Measurements from ENCODE around the gene NEDD4L. TPM values are rescaled to one million over a fixed set of nuclear protein-coding genes. Genes with fewer than 3 reads are reported as not detected.

NEDD4L gene
- total RNA-seq, 1 donor from 2014 or later: 152 TPM

DNA sequence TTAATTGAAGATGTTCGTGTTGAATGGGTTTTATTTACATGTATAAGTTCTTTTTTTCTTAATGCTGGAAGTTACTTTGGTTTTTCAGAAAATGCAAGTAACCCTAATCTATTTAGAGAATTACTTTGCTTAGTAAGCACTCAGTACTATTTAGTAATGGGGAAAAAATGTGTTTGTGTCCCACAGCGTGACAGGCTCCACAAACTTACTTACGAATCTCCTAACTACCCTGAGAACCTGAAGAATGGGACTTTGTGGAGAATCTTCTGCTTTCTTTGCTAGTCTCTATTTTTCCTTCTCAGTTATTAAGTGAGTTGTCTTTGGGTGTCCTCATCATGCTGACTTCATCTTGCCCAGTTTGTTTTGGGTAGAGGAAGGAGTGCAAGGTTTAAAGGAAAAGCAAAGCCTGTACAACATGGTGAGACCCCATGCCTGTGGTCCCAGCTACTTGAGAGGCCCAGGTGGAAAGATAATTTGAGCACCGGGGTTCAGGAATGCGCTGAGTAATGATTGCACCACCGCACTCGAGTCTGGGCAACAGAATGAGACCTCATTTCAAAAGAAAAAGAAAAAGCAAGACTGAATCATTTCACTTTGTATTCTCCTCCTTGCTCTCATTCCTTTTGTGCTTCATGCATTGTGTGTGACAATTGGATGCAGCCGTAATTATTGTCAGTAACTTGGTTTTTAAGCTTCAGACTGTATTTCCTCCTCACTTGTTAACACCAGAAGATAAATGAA lies 10.2 kb downstream of the NEDD4L start:
- no peak for DNase-seq

- DNase-seq: no peak
Observed at GRCh38 chr18:58055890-58056558, 12.0 kb downstream of the NEDD4L start.

- no peak for DNase-seq
Observed at GRCh38 chr18:58056852-58057251, 12.8 kb downstream of the NEDD4L start.

DNA sequence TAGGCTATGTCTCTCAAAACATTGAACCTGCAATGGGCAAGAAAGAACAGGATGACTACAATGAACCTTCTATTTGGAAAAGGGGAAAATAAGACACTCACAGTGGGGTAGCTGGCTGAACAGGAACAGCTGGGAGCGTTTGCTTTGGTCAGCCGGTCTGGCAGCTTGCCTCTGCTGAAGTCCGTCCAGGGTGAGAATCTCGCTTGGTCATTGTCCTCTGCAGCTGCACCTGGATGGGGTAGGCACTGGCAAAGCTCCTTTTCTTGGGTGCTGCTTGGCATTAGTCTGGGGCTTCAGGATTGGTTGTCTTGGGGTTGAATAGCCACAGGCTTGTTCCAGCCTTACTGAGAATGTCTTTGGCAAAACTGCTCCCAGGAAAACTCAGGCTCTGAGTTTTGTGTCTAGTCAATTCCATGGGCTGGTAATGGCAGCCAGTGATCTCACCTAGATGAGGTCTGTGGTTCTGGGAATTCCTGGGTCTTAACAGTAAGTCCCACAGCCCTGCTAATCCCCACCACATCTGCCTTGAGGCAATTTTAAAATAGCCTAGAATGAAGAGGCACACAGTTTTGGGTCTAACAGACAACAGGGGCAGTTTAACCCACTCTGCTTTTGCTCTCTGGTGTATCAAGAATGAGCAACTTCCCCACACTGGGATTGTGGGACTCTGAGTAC lies 13.4 kb downstream of the NEDD4L start:
- no peak for DNase-seq

GRCh38 chr18:58058720-58059119 lies 14.7 kb downstream of the NEDD4L start:
- DNase-seq: no peak

DNA sequence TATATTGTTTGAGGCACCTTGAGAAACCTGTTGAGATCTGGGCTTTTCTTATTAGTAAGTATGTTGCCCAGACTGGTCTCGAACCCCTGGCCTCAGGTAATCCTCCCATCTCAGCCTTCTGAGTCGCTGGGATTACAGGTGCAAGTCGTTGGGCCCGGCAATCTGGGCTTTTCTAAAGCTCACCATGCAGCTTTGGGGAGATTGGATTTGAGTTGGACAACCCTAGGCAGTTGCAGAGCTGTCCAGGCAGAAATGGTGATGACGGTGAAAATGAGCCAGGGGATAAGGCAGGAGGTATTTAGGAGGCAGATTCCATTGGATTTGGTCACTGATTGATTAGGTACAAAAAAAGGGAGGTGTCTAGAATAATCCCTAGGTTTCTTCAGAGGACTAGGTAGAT lies 16.2 kb downstream of the NEDD4L start:
- DNase-seq: no peak

- no peak for DNase-seq
Observed at GRCh38 chr18:58061349-58061748, 17.3 kb downstream of the NEDD4L start.

DNA sequence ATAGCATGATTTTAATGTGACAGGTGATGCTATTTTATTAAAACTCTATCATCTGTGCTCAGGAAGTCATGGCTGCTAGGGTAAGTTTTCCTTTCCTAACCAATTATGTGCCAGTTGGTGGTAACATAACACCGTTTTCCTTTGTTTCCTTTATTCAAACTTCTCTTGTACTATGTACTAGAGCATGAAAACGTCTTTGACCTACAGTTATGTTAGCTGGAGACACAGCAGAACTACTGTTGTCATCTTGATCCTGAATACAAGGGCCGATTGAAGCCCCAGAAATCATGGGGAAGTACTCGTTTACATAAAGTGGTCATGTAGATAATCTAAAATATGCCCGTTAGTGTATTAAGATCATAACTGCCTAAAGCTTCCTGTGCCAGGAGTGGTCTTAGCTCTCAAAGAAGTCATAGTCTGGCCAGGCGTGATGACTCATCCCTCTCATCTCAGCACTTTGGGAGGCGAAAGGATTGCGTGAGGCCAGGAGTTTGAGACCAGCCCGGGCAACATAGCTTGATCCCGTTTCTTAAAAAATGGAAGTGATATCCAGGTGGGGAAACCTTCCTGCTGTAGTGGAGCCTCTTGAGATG lies 20.5 kb downstream of the NEDD4L start:
- no peak for DNase-seq

GRCh38 chr18:58065956-58066355 lies 21.9 kb downstream of the NEDD4L start:
- no peak for DNase-seq

- no peak for DNase-seq
Observed at GRCh38 chr18:58067601-58068000, 23.6 kb downstream of the NEDD4L start.

- DNase-seq: no peak
Observed at GRCh38 chr18:58069099-58069498, 25.1 kb downstream of the NEDD4L start.

GRCh38 chr18:58069721-58070292 lies 25.8 kb downstream of the NEDD4L start:
- no peak for DNase-seq

DNA sequence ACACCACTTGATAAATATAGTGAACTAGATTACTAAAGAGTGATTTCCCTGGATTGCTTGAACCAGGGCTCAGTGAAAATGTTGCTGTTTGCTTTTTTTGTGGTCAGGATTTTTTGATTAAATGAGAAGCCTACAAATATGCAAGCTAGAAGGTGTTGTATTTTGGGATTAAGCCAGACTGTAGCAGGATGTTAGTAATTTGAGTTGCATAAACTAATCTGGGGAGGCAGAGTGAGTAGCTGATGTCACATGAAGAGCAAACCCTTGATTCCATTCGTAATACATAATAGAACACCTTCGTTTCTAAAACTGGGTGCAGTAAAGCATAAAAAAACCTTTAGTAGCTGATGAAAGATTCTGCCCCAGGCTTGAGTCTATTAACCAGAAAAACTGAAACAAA lies 32.0 kb downstream of the NEDD4L start:
- DNase-seq: no peak

DNA sequence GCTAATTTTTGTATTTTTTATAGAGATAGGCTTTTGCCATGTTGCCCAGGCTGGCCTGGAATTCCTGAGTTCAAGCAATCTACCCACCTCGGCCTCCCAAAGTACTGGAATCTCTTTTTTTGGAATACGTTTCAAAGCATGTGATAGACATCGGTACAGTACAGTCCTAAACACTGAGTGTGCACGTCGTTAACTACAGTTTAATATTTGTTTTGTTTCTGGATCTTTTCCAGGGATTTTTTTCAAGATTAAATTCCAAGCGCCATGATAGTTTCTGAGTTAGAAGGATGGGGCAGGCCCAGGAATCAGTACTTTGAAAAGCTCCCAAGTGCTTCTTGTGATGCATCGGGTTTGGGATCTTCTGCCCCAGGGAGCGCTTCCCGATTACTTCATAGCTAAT lies 33.3 kb downstream of the NEDD4L start:
- no peak for DNase-seq

GRCh38 chr18:58078889-58079573 lies 35.0 kb downstream of the NEDD4L start:
- no peak for DNase-seq

DNA sequence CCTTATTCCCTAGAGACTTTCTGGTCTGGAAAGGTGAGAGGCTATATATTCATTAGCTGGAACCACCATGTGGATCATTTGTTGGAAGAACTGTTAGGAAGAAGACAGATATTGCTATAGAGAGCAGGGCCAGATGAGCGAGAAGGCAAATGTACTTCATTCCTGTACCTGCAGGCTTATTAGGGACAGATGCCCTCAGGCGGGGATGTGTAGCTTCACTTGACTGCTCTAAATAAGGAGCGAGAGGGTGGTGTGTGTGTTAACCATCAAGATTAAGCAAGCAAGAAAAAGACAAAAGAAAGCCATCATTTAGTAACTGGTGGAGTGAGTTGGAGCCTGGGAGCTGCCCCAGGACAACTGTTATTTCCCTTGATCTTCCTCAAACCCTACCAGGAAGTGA lies 36.4 kb downstream of the NEDD4L start:
- no peak for DNase-seq

DNA sequence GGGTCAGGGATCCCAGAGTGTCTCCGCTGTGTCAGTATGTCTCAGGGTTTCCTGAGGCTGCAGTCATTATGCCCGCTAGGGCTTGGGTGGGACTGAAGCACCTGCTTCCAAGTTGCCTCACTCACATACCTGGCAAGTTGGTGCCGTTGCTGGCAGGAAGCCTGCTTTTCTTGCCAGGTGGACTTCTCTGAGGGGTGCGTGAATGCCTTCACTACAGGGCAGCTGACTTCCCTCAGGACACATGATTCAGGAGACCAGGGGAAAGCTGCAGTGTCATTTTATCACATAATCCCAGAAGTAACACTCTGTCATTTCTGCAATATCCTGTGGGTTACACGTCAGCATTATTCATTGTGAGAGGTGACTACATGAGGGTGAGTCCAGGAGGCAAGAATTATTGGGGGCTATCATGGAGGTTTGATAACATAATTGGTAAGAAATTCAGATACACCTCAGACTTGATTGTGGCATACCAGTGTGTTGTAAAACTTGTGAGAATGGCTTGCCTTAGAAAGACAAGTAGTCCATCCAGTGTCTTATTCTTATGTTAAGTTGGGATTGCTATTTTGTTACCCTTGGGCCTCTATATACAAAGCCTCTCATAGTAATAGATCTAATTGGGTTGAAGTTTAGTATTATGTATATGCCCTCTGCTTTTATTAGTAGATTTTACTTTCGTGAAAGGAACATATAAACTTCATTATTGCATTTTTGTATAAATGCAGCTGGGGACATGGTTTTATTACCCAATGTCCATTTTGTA lies 44.1 kb downstream of the NEDD4L start:
- DNase-seq: no peak

DNA sequence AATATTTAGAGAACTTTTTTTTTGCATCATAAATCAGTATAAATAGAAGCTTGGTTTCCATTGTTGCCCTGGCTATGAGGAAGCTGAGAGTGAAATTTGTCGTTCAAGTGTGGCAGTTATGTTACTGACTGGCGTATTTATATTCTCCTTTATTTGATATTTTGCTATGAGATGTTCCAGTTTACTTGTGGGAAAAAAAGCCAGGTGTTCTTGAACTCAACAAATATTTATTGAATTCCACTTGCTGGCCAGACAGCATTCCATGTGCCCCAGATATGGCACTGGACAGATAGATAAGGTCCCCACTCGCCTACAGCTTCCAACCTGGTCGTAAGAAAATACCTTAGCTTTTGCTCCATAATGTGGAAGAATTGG lies 44.7 kb downstream of the NEDD4L start:
- DNase-seq: no peak

GRCh38 chr18:58091099-58091611 lies 47.1 kb downstream of the NEDD4L start:
- DNase-seq: no peak

DNA sequence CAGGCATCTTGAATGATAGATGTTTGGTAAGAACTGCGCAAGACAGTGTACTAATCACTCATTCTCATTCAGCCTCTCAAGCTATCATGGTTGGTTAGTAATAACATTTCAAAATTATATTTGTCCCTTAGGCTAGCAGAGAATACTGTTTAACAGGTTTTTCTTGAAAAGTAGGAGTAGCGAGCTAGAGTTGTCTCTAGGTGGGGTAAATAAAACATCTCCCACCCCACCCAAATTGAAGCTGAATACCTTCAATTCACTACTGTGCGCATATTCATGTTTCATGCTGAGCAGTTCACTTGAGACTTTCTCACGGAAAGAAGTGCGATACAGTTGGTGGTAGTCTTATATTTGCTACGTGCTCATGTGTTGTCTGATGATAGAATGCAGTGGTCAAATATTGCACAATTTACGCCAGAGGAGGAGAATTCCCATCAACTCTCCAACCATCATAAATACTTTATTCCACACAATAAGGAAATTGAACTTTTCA lies 49.3 kb downstream of the NEDD4L start:
- no peak for DNase-seq

GRCh38 chr18:58095222-58095621 lies 51.2 kb downstream of the NEDD4L start:
- DNase-seq: no peak
